Hematopoietic multipotent progenitor cell treated with erythropoietin and hydrocortisone succinate and interleukin-3 and kit ligand, for 4 days (in vitro differentiated cells): ENCODE measurements around the gene BPIFB6.
A peak's percentile ranks its signal among the peaks of the same experiment; 100 is the strongest.

ENCODE experiments used
- DNase-seq: peaks from one replicate; pipeline ENCODE4 v3.0.0-alpha.2; 2015

BPIFB6 gene

GRCh38 chr20:33031531-33031930 lies at the start of gene BPIFB6:
BPIFB6 (plus strand) TSS chr20:33031648; CDS start chr20:33031648, 0 bp downstream.
- no peak for DNase-seq

- no peak for DNase-seq
Observed at GRCh38 chr20:32982617-32983458, 48.6 kb upstream of the BPIFB6 start.

- DNase-seq, result no peak
Observed at GRCh38 chr20:32983459-32984112, 47.9 kb upstream of the BPIFB6 start.

GRCh38 chr20:32984196-32984595 lies 47.3 kb upstream of the BPIFB6 start:
- DNase-seq, result peak; percentile 63

GRCh38 chr20:32984631-32985354 lies 46.7 kb upstream of the BPIFB6 start:
- DNase-seq, result no peak

- DNase-seq, result no peak
Observed at GRCh38 chr20:32985596-32985995, 45.9 kb upstream of the BPIFB6 start.

- DNase-seq, result no peak
Observed at GRCh38 chr20:32986331-32986966, 45.0 kb upstream of the BPIFB6 start.

- no peak for DNase-seq
Observed at GRCh38 chr20:32987044-32987825, 44.2 kb upstream of the BPIFB6 start.

GRCh38 chr20:32988008-32988407 lies 43.4 kb upstream of the BPIFB6 start:
- no peak for DNase-seq

- DNase-seq, result no peak
Observed at GRCh38 chr20:32989507-32990283, 41.8 kb upstream of the BPIFB6 start.

GRCh38 chr20:32990426-32990825 lies 41.0 kb upstream of the BPIFB6 start:
- no peak for DNase-seq

GRCh38 chr20:32991383-32991782 lies 40.1 kb upstream of the BPIFB6 start:
- DNase-seq, result no peak

GRCh38 chr20:32991792-32992641 lies 39.4 kb upstream of the BPIFB6 start:
- no peak for DNase-seq

- no peak for DNase-seq
Observed at GRCh38 chr20:32993496-32994050, 37.9 kb upstream of the BPIFB6 start.

- no peak for DNase-seq
Observed at GRCh38 chr20:32995802-32996201, 35.6 kb upstream of the BPIFB6 start.

GRCh38 chr20:32997431-32997830 lies 34.0 kb upstream of the BPIFB6 start:
- no peak for DNase-seq

GRCh38 chr20:32999603-33000250 lies 31.7 kb upstream of the BPIFB6 start:
- peak; percentile 72 for DNase-seq

- no peak for DNase-seq
Observed at GRCh38 chr20:33000802-33001466, 30.5 kb upstream of the BPIFB6 start.
